Chondrocyte (in vitro differentiated cells): ENCODE results near the gene STOM. TPM values are rescaled to one million over a fixed set of nuclear protein-coding genes. Genes with fewer than 3 reads are reported as not detected.

Experiments
- DNase-seq: peaks from one replicate; pipeline ENCODE4 v3.0.0; 2021; ENCODE audit warnings: mixed read lengths, low spot score
- H3K27ac Mint-ChIP-seq: one replicate; pipeline ENCODE4 v1.8.0; 2021; ENCODE audit warnings: mild to moderate bottlenecking, moderate library complexity, mixed read lengths; ENCODE audit not compliant: unreplicated experiment
- H3K27me3 Mint-ChIP-seq: 2 replicates; pipeline ENCODE4 v1.8.0; 2021; ENCODE audit warnings: low read depth, mixed read lengths
- H3K36me3 Mint-ChIP-seq: 2 replicates; pipeline ENCODE4 v1.8.0; 2021; ENCODE audit warnings: low read depth, mixed read lengths
- H3K4me1 Mint-ChIP-seq: 2 replicates; pipeline ENCODE4 v1.8.0; 2021; ENCODE audit warnings: low read depth, mild to moderate bottlenecking, mixed read lengths
- H3K4me3 Mint-ChIP-seq: one replicate; pipeline ENCODE4 v1.8.0; 2021; ENCODE audit warnings: mild to moderate bottlenecking, moderate library complexity, mixed read lengths; ENCODE audit not compliant: unreplicated experiment
- H3K9me3 Mint-ChIP-seq: 2 replicates; pipeline ENCODE4 v1.8.0; 2021; ENCODE audit warnings: low read depth, mixed read lengths
- CTCF ChIP-seq: fragments of 200-600 bp; sonication (generic); IDR thresholded peaks from 2 replicates; pipeline ENCODE4 v1.5.0; 2021; ENCODE audit warnings: antibody characterized with exemption, mild to moderate bottlenecking, moderate library complexity
- long read RNA-seq: library from polyadenylated mRNA; stranded (forward); transcript quantifications from one replicate; pipeline ENCODE4 v2.0.0, GENCODE V29; 2021
- total RNA-seq: library from RNA; stranded (reverse); gene quantifications from 3 replicates; pipeline ENCODE4 v1.2.1, GENCODE V29; 2021

The STOM gene
- 46.5 to 83.6 TPM (median 82.2 TPM) in 3 replicates for total RNA-seq
- long read RNA-seq, transcript STOM-201 (7 exons, 3,010 nt) = major isoform, 150 of 157 reads
- long read RNA-seq, partial matches to known transcripts = 0 of 157 reads
- long read RNA-seq, other reads (novel, unspliced or antisense) = 7 of 157 reads

GRCh38 chr9:121369595-121370265, at the start of gene STOM:
Gene STOM, minus strand, starts transcription at chr9:121370250. Its CDS starts 63 bp downstream, at chr9:121370187.
- H3K27me3 Mint-ChIP-seq = no peaks in the 10 kb centered on the region
- H3K4me1 Mint-ChIP-seq = peaks cover 65% of the 10 kb centered on the region
- no peak for TF ChIP-seq CTCF
- H3K9me3 Mint-ChIP-seq = no peaks in the 10 kb centered on the region
- peak; percentile 98 for DNase-seq
- peak within 1 kb of the TSS; percentile 77 for H3K27ac Mint-ChIP-seq
- H3K4me3 Mint-ChIP-seq = peak within 1 kb of the TSS; percentile 89
- H3K36me3 Mint-ChIP-seq = no peaks in the 10 kb centered on the region

GRCh38 chr9:121411993-121412392, 41.9 kb upstream of the STOM start:
- TF ChIP-seq CTCF = no peak
- H3K4me3 Mint-ChIP-seq = no peak overlapping the region
- no peaks in the 10 kb centered on the region for H3K36me3 Mint-ChIP-seq
- no peaks in the 10 kb centered on the region for H3K9me3 Mint-ChIP-seq
- H3K27ac Mint-ChIP-seq = no peak overlapping the region
- peaks cover 19% of the 10 kb centered on the region for H3K27me3 Mint-ChIP-seq
- no peak for DNase-seq
- H3K4me1 Mint-ChIP-seq = no peaks in the 10 kb centered on the region

- Mint-ChIP-seq H3K4me3 (no peak overlapping the region), H3K9me3 (peaks cover 11% of the 10 kb centered on the region), H3K4me1 (no peaks in the 10 kb centered on the region), H3K27ac (no peak overlapping the region), H3K27me3 (peaks cover 10% of the 10 kb centered on the region), H3K36me3 (no peaks in the 10 kb centered on the region)
- DNase-seq = no peak
- TF ChIP-seq CTCF = no peak
These were observed 35.8 kb upstream of the STOM start for GRCh38 chr9:121405899-121406298.

- no peak for DNase-seq
- Mint-ChIP-seq H3K36me3 (no peaks in the 10 kb centered on the region), H3K4me1 (peaks cover 5% of the 10 kb centered on the region), H3K4me3 (no peak overlapping the region), H3K9me3 (peaks cover 11% of the 10 kb centered on the region), H3K27me3 (peaks cover 9% of the 10 kb centered on the region), H3K27ac (no peak overlapping the region)
- TF ChIP-seq CTCF = no peak
These were observed 34.9 kb upstream of the STOM start for GRCh38 chr9:121404906-121405305.

GRCh38 chr9:121399883-121400607, 30.0 kb upstream of the STOM start:
- Mint-ChIP-seq H3K9me3 (peaks cover 21% of the 10 kb centered on the region), H3K4me3 (no peak overlapping the region), H3K36me3 (peaks cover 6% of the 10 kb centered on the region), H3K27ac (no peak overlapping the region), H3K27me3 (peaks cover 8% of the 10 kb centered on the region), H3K4me1 (peaks cover 22% of the 10 kb centered on the region)
- no peak for DNase-seq
- TF ChIP-seq CTCF = peak; percentile 92
